H1 (cell line): ENCODE data around the gene SAT2. TPM values are rescaled to one million over a fixed set of nuclear protein-coding genes. Genes with fewer than 3 reads are reported as not detected.

Experiments
- CTCF ChIA-PET: fragments of 300-600 bp; sonication (Branson Sonifier 250); formaldehyde crosslinking; loops from one replicate; lab custom pipeline; 2021; ENCODE audit not compliant: partially characterized antibody; lab: Charles Lee
- POLR2A ChIA-PET: fragments of 300-600 bp; sonication (Branson Sonifier 250); formaldehyde crosslinking; loops from one replicate; lab custom pipeline; 2021; ENCODE audit warnings: inconsistent platforms; ENCODE audit not compliant: partially characterized antibody; lab: Charles Lee
- DNase-seq, 2 experiments: peaks; one replicate each; pipeline versions ENCODE4 v3.0.0 to v3.0.0-alpha.2; 2010 to 2022; ENCODE audit warnings: low spot score in 2 of 2, low read depth in 1 of 2, mixed read lengths in 1 of 2
- FAIRE-seq: peaks from 2 replicates; lab custom pipeline; 2011; peaks lifted over from hg19 to GRCh38; lab: Jason Lieb, UNC
- H2AFZ ChIP-seq: 2 replicates; pipeline ENCODE4 v1.8.1; 2012; ENCODE audit warnings: low read length, inconsistent platforms
- H2AK5ac ChIP-seq: 2 replicates; pipeline ENCODE4 v1.6.1; 2013; ENCODE audit warnings: low read depth, low read length
- H2BK120ac ChIP-seq: replicated peaks from 2 replicates; pipeline ENCODE3; 2013; ENCODE audit warnings: low read depth, low read length, inconsistent platforms
- H2BK12ac ChIP-seq: 2 replicates; pipeline ENCODE4 v1.6.1; 2013; ENCODE audit warnings: low read depth, low read length
- H2BK15ac ChIP-seq: 2 replicates; pipeline ENCODE4 v1.6.1; 2013; ENCODE audit warnings: low read length
- H2BK20ac ChIP-seq: 2 replicates; pipeline ENCODE4 v1.6.1; 2013; ENCODE audit warnings: low read length
- H2BK5ac ChIP-seq: 2 replicates; pipeline ENCODE4 v1.6.1; 2013; ENCODE audit warnings: low read depth, low read length
- H3K14ac ChIP-seq: 2 replicates; pipeline ENCODE4 v1.6.1; 2013; ENCODE audit warnings: inconsistent platforms; ENCODE audit not compliant: insufficient read length
- H3K18ac ChIP-seq: 2 replicates; pipeline ENCODE4 v1.6.1; 2013; ENCODE audit warnings: low read length; ENCODE audit errors: extremely low read depth
- H3K23ac ChIP-seq: 2 replicates; pipeline ENCODE4 v1.6.1; 2013; ENCODE audit warnings: inconsistent platforms; ENCODE audit not compliant: insufficient read length
- H3K23me2 ChIP-seq: 2 replicates; pipeline ENCODE4 v1.6.1; 2013; ENCODE audit warnings: low read depth, low read length
- H3K27ac ChIP-seq: 2 replicates; pipeline ENCODE4 v1.6.1; 2011; ENCODE audit warnings: low read depth, low read length, inconsistent platforms
- H3K27me3 ChIP-seq, 4 experiments: replicated peaks in 1 of 4; 1 replicate in 1 of 4; 2 replicates in 3 of 4; pipeline versions ENCODE4 v1.6.1 to v1.8.1; 2011 to 2013; ENCODE audit warnings: low read length in 3 of 4, mild to moderate bottlenecking in 3 of 4, inconsistent platforms in 2 of 4, mixed read lengths in 2 of 4, moderate library complexity in 1 of 4; ENCODE audit not compliant: control insufficient read depth in 3 of 4, insufficient read depth in 3 of 4; ENCODE audit errors: extremely low read depth in 1 of 4
- H3K36me3 ChIP-seq, 4 experiments: 2 replicates each; pipeline versions ENCODE4 v1.6.1 to v1.8.1; 2011 to 2013; ENCODE audit warnings: mild to moderate bottlenecking in 4 of 4, low read length in 3 of 4, moderate library complexity in 2 of 4, control low read depth in 1 of 4, inconsistent platforms in 1 of 4; ENCODE audit not compliant: insufficient read depth in 4 of 4, control insufficient read depth in 2 of 4
- H3K4ac ChIP-seq: replicated peaks from 2 replicates; pipeline ENCODE3; 2013; ENCODE audit warnings: low read length, low read depth, mixed read lengths, inconsistent platforms; ENCODE audit not compliant: insufficient read length
- H3K4me1 ChIP-seq, 4 experiments: replicated peaks in 1 of 4; 1 replicate in 1 of 4; 2 replicates in 3 of 4; pipeline versions ENCODE4 v1.6.1 to v1.8.1; 2011 to 2013; ENCODE audit warnings: low read length in 3 of 4, inconsistent platforms in 2 of 4, mixed read lengths in 1 of 4; ENCODE audit not compliant: insufficient read depth in 4 of 4, control insufficient read depth in 3 of 4
- H3K4me2 ChIP-seq, 2 experiments: 2 replicates each; pipeline versions ENCODE4 v1.6.1 to v1.8.1; 2011 to 2013; ENCODE audit warnings: low read depth in 2 of 2, low read length in 2 of 2, control low read depth in 1 of 2, inconsistent platforms in 1 of 2, mild to moderate bottlenecking in 1 of 2; ENCODE audit not compliant: insufficient read depth in 1 of 2
- H3K4me3 ChIP-seq, 4 experiments: fragments of 200-600, 300-600 bp in 1 of 4; sonication (generic), shearing (Covaris generic), sonication (Bioruptor Twin) in 1 of 4; 2 replicates each; pipeline versions ENCODE4 v1.5.1 to v1.8.1; 2011 to 2016; ENCODE audit warnings: low read length in 4 of 4, low read depth in 3 of 4, control low read depth in 2 of 4, inconsistent platforms in 2 of 4, mild to moderate bottlenecking in 2 of 4, mixed read lengths in 1 of 4, moderate library complexity in 1 of 4; ENCODE audit not compliant: insufficient read depth in 2 of 4; ENCODE audit errors: extremely low read depth in 1 of 4
- H3K56ac ChIP-seq: replicated peaks from 2 replicates; pipeline ENCODE3; 2013; ENCODE audit warnings: low read depth, mild to moderate bottlenecking, mixed read lengths, low read length, inconsistent platforms; ENCODE audit not compliant: insufficient read length
- H3K79me1 ChIP-seq: 2 replicates; pipeline ENCODE4 v1.6.1; 2013; ENCODE audit warnings: low read depth, low read length, control low read depth
- H3K79me2 ChIP-seq, 2 experiments: 2 replicates each; pipeline versions ENCODE4 v1.6.1 to v1.8.1; 2012 to 2013; ENCODE audit warnings: low read length in 2 of 2, mild to moderate bottlenecking in 2 of 2, inconsistent platforms in 1 of 2; ENCODE audit not compliant: insufficient read depth in 2 of 2, control insufficient read depth in 1 of 2
- H3K9ac ChIP-seq, 4 experiments: replicated peaks in 1 of 4; 1 replicate in 1 of 4; 2 replicates in 3 of 4; pipeline versions ENCODE4 v1.6.1 to v1.8.1; 2011 to 2013; ENCODE audit warnings: low read depth in 3 of 4, low read length in 3 of 4, control low read depth in 2 of 4, mild to moderate bottlenecking in 2 of 4, moderate library complexity in 2 of 4, inconsistent platforms in 1 of 4; ENCODE audit errors: extremely low read depth in 1 of 4
- H3K9me3 ChIP-seq, 2 experiments: 2 replicates each; pipeline versions ENCODE4 v1.6.1 to v1.8.1; 2012 to 2013; ENCODE audit warnings: mild to moderate bottlenecking in 2 of 2, moderate library complexity in 2 of 2, control low read depth in 1 of 2, inconsistent platforms in 1 of 2, low read depth in 1 of 2, low read length in 1 of 2, mixed read lengths in 1 of 2; ENCODE audit not compliant: insufficient read depth in 2 of 2
- H4K20me1 ChIP-seq, 2 experiments: replicated peaks in 1 of 2; 2 replicates each; pipeline versions ENCODE3 to v1.8.1; 2011 to 2013; ENCODE audit warnings: inconsistent platforms in 2 of 2, low read length in 2 of 2, mild to moderate bottlenecking in 1 of 2; ENCODE audit not compliant: insufficient read depth in 2 of 2, control insufficient read depth in 1 of 2
- H4K5ac ChIP-seq: 2 replicates; pipeline ENCODE4 v1.6.1; 2013; ENCODE audit warnings: low read length, low read depth, mixed read lengths, inconsistent platforms; ENCODE audit not compliant: insufficient read length
- H4K8ac ChIP-seq: 2 replicates; pipeline ENCODE4 v1.8.0; 2013; ENCODE audit warnings: mild to moderate bottlenecking, moderate library complexity, low read length, inconsistent platforms; ENCODE audit not compliant: insufficient read depth; ENCODE audit errors: extremely low read depth
- H4K91ac ChIP-seq: replicated peaks from 2 replicates; pipeline ENCODE3; 2013; ENCODE audit warnings: low read length, mixed read lengths, inconsistent platforms; ENCODE audit not compliant: insufficient read length
- BRCA1 ChIP-seq: IDR thresholded peaks from 2 replicates; pipeline ENCODE4 v1.6.1; 2012; ENCODE audit warnings: low read depth, low read length, improper control_type of control experiment
- CREB1 ChIP-seq: IDR thresholded peaks from 2 replicates; pipeline ENCODE4 v1.6.1; 2012; ENCODE audit warnings: inconsistent platforms
- FOSL1 ChIP-seq: IDR thresholded peaks from 2 replicates; pipeline ENCODE4 v1.6.1; 2011; ENCODE audit warnings: mild to moderate bottlenecking, low read depth, low read length, moderate library complexity; ENCODE audit not compliant: insufficient read depth
- GTF2F1 ChIP-seq: IDR thresholded peaks from 2 replicates; pipeline ENCODE4 v1.6.1; 2012; ENCODE audit warnings: low read depth, low read length, improper control_type of control experiment, borderline replicate concordance
- KDM4A ChIP-seq: IDR thresholded peaks from one replicate; pipeline ENCODE4 v1.7.1; 2012; ENCODE audit warnings: low read depth, mild to moderate bottlenecking, moderate library complexity, low read length, inconsistent platforms; ENCODE audit not compliant: severe bottlenecking
- NANOG ChIP-seq: IDR thresholded peaks from 2 replicates; pipeline ENCODE4 v1.6.1; 2011; ENCODE audit warnings: low read length, low read depth, mild to moderate bottlenecking, inconsistent platforms; ENCODE audit not compliant: insufficient read depth, poor library complexity, severe bottlenecking
- POLR2A ChIP-seq, 2 experiments: IDR thresholded peaks; 1 replicate in 1 of 2; 2 replicates in 1 of 2; pipeline ENCODE4 v1.6.1; 2011; ENCODE audit warnings: low read depth in 2 of 2, low read length in 2 of 2, mild to moderate bottlenecking in 2 of 2; ENCODE audit errors: control extremely low read depth in 1 of 2
- SIRT6 ChIP-seq: IDR thresholded peaks from one replicate; pipeline ENCODE4 v1.7.1; 2012; ENCODE audit warnings: low read length, inconsistent platforms
- SIX5 ChIP-seq: IDR thresholded peaks from 2 replicates; pipeline ENCODE4 v1.6.1; 2011; ENCODE audit warnings: mild to moderate bottlenecking, low read depth, low read length
- SP1 ChIP-seq: IDR thresholded peaks from 2 replicates; pipeline ENCODE4 v1.6.1; 2011; ENCODE audit warnings: low read depth, low read length
- SP4 ChIP-seq: IDR thresholded peaks from 2 replicates; pipeline ENCODE4 v1.6.1; 2012; ENCODE audit warnings: low read length, inconsistent platforms
- ZNF274 ChIP-seq: IDR thresholded peaks from 2 replicates; pipeline ENCODE4 v1.7.0; 2012; ENCODE audit warnings: low read length, borderline replicate concordance; ENCODE audit errors: extremely low read depth
- whole genome bisulfite sequencing, 2 experiments: shearing (Covaris generic) in 1 of 2; methylation state at CpG; one replicate each; pipeline versions ENCODE4 v1.1.6 to v1.1.7; 2013 to 2015; ENCODE audit warnings: low lambda C conversion rate in 2 of 2, mixed read lengths in 2 of 2, inconsistent platforms in 1 of 2, low coverage in 1 of 2, missing lambda C conversion rate in 1 of 2; ENCODE audit not compliant: insufficient replicate concordance in 2 of 2, insufficient coverage in 1 of 2, insufficient read length in 1 of 2; ENCODE audit errors: extremely low coverage in 1 of 2, missing lambda C conversion rate in 1 of 2; 5-methylcytosine and 5-hydroxymethylcytosine counted together
- polyA plus RNA-seq, 7 experiments: library from polyadenylated mRNA; depleted of rRNA in 3 of 7; stranded (reverse) in 5 of 7; unstranded in 2 of 7; fragments of >200 nt in 5 of 7; fragments of 200-250 nt in 2 of 7; gene quantifications; 1 replicate in 5 of 7; 2 replicates in 1 of 7; 4 replicates in 1 of 7; pipeline versions ENCODE4 v1.2.1 to v1.2.3, GENCODE V29; 2011 to 2013; ENCODE audit warnings: missing spikeins in 2 of 7, mixed read lengths in 2 of 7
- total RNA-seq: library from RNA; stranded (reverse); fragmentation: NEBNext Ultra II Directional; extraction: Animal tissue kit (Norgen Biotek cat#: 25700); gene quantifications from 2 replicates; pipeline ENCODE4 v1.2.1, GENCODE V29; 2021
- TF ChIP-seq, protein P1 (sequence below): IDR thresholded peaks from 2 replicates; pipeline ENCODE4 v1.6.1; 2011; ENCODE audit warnings: low read depth, mild to moderate bottlenecking, low read length; ENCODE audit not compliant: insufficient read depth

Gene SAT2
- total and polyA plus RNA-seq, 2 of the 8 experiments (the other 6 are each of a cell fraction or from before 2014, with no cell fraction given) = 36.4 to 72.3 TPM

DNA sequence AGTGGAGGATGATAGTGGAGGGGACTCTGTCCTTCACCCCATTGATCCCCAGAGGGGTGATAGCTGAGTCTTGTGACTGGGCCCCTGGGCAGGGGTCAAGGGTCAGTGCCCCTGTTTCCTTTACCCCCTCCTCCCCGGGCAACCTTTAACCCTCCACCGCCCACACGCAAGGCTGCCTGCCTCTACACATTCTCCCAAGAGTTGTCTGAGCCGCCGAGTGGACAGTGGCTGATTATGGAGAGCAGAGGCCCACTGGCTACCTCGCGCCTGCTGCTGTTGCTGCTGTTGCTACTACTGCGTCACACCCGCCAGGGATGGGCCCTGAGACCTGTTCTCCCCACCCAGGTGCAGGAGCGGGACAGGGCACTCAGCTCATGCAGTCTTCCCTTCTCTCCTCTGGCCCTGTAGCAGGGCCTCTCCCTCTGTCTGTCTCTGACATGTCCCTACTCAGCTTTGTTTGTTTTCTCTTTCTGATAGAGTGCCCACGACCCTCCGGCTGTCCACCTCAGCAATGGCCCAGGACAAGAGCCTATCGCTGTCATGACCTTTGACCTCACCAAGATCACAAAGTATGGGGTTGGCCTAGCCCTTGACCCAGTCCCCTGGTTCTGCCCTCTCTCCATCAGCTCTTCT lies 2.4 kb upstream of the SAT2 start, which contains the start of gene SHBG:
TSS of gene SHBG (plus strand) at position 197 of the 633 bp plus-strand sequence. CDS start at position 235, 38 bp downstream.
- Histone ChIP-seq H3K56ac (no peak within 1 kb of the TSS), H3K4me1 (peaks cover 3 to 16% (median 4%) of the 10 kb centered on the region in 4 experiments; a peak in 5 of 7 replicates), H4K20me1 (no peaks in the 10 kb centered on the region), H4K8ac (no peak within 1 kb of the TSS), H2BK20ac (no peak within 1 kb of the TSS), H2AK5ac (no peak within 1 kb of the TSS), H4K5ac (no peak within 1 kb of the TSS), H3K79me1 (peaks cover 2% of the 10 kb centered on the region; the same call in 1 of the 2 replicates), H3K27me3 (no peaks in the 10 kb centered on the region), H3K36me3 (peaks cover 0 to 4% (median 0%) of the 10 kb centered on the region in 4 experiments; a peak in 1 of 8 replicates), H3K23me2 (peaks cover 8% of the 10 kb centered on the region), H3K4me3 (no peak within 1 kb of the TSS), H2BK5ac (no peak within 1 kb of the TSS), H3K4ac (no peak within 1 kb of the TSS), H3K9ac (no peak within 1 kb of the TSS), H3K79me2 (peaks cover 0 to 3% of the 10 kb centered on the region in 2 experiments; a peak in 1 of 4 replicates), H2BK12ac (0 out of 2 replicates have a peak within 1 kb of the TSS, but pooled peaks have one; percentile 9), H3K27ac (no peak within 1 kb of the TSS), H2AFZ (no peak within 1 kb of the TSS), H3K18ac (no peak within 1 kb of the TSS), H4K91ac (no peak within 1 kb of the TSS), H2BK120ac (no peak within 1 kb of the TSS), H3K23ac (no peak within 1 kb of the TSS), H3K4me2 (no peak within 1 kb of the TSS), H3K14ac (no peak within 1 kb of the TSS), H3K9me3 (no peaks in the 10 kb centered on the region), H2BK15ac (no peak within 1 kb of the TSS)
- no peak for DNase-seq
- POLR2A ChIA-PET = interaction anchor here (0.6 to 79.4 kb wide), 5 partner anchors 14 to 165 kb away, joined by 4 to 2272 read pairs (median 5); partner anchors contain the start of genes ATP1B2, TP53 and WRAP53
- FAIRE-seq = no peak
- WGBS, 2 experiments = 92% methylated on average over 13 of the region's 13 CpGs; no CpG with 5 or more reads in 1 of the 2 experiments
- CTCF ChIA-PET = interaction anchor here (0.7 to 15.7 kb wide), 8 partner anchors 12 to 558 kb away, joined by 3 to 332 read pairs (median 89); partner anchors contain the start of genes ATP1B2, DNAH2, FXR2 and TP53
- TF ChIP-seq FOSL1 (no peak), ZNF274 (no peak), BRCA1 (no peak), SIRT6 (no peak), POLR2A (IDR thresholded peaks at IDR 0.05; ENCODE audit: control extremely low read depth in 1 of 2, low read depth in 2 of 2, low read length in 2 of 2) (no peak), SP4 (no peak), GTF2F1 (no peak), NANOG (no peak), SP1 (no peak), KDM4A (no peak), SIX5 (no peak), CREB1 (no peak)
- TF ChIP-seq, protein P1, sequence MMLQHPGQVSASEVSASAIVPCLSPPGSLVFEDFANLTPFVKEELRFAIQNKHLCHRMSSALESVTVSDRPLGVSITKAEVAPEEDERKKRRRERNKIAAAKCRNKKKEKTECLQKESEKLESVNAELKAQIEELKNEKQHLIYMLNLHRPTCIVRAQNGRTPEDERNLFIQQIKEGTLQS = no peak
